ENCODE data around the gene NAT8.
"Not testable (repeated sequence)": the region's sequence is repeated elsewhere in the genome, so short reads cannot be mapped to it uniquely, and the experiment has no call there.

NAT8 gene

GRCh38 chr2:73636977-73637376 lies 5.2 kb downstream of the NAT8 start:
- DNase-seq (ENCODE audit: low read depth) = not testable (repeated sequence)

GRCh38 chr2:73630662-73631266 lies 11.5 kb downstream of the NAT8 start:
- not testable (repeated sequence) for DNase-seq (ENCODE audit: low read depth)

- not testable (repeated sequence) for DNase-seq (ENCODE audit: low read depth)
These were observed 13.7 kb downstream of the NAT8 start for GRCh38 chr2:73628493-73628892.

- not testable (repeated sequence) for DNase-seq (ENCODE audit: low read depth)
These were observed 16.0 kb downstream of the NAT8 start for GRCh38 chr2:73626237-73626636.

- not testable (repeated sequence) for DNase-seq (ENCODE audit: low read depth)
These were observed 17.6 kb downstream of the NAT8 start for GRCh38 chr2:73624625-73625024.

- not testable (repeated sequence) for DNase-seq (ENCODE audit: low read depth)
These were observed 18.2 kb downstream of the NAT8 start for GRCh38 chr2:73624036-73624435.

GRCh38 chr2:73619925-73620324 lies 22.3 kb downstream of the NAT8 start:
- DNase-seq (ENCODE audit: low read depth) = not testable (repeated sequence)

GRCh38 chr2:73614997-73615396 lies 27.2 kb downstream of the NAT8 start:
- DNase-seq (ENCODE audit: low read depth) = no peak

- no peak for DNase-seq (ENCODE audit: low read depth)
These were observed 28.1 kb downstream of the NAT8 start for GRCh38 chr2:73614105-73614504.

GRCh38 chr2:73611867-73612266 lies 30.4 kb downstream of the NAT8 start:
- peak; percentile 9 for DNase-seq (ENCODE audit: low read depth)

- DNase-seq (ENCODE audit: low read depth) = no peak
These were observed 31.0 kb downstream of the NAT8 start for GRCh38 chr2:73611193-73611592.

GRCh38 chr2:73610111-73610510 lies 32.1 kb downstream of the NAT8 start:
- DNase-seq (ENCODE audit: low read depth) = no peak

GRCh38 chr2:73604589-73604988 lies 37.6 kb downstream of the NAT8 start:
- not testable (repeated sequence) for DNase-seq (ENCODE audit: low read depth)

GRCh38 chr2:73603099-73603588 lies 39.1 kb downstream of the NAT8 start:
- peak; percentile 3 for DNase-seq (ENCODE audit: low read depth)

GRCh38 chr2:73601780-73602179 lies 40.4 kb downstream of the NAT8 start:
- DNase-seq (ENCODE audit: low read depth) = no peak

GRCh38 chr2:73594251-73594650 lies 48.0 kb downstream of the NAT8 start:
- no peak for DNase-seq (ENCODE audit: low read depth)

- no peak for DNase-seq (ENCODE audit: low read depth)
These were observed 48.5 kb downstream of the NAT8 start for GRCh38 chr2:73593680-73594079.

Measured in stromal cell of bone marrow (primary cell).